ENCODE data around the gene KRTAP19-6.

GRCh38 chr21:30491963-30492428 is 49.7 kb downstream of the KRTAP19-6 start, which contains the start of gene KRTAP19-3:
- TF ChIP-seq CREB1 (CRISPR knock-in tag; IDR thresholded peaks at IDR 0.05; ENCODE audit: low read depth) = no peak
- no peak for TF ChIP-seq CTCF (conservative IDR thresholded peaks at IDR 0.05; ENCODE audit: low read depth in 2 of 2)
- no peak for TF ChIP-seq EZH2phosphoT487 (IDR thresholded peaks at IDR 0.05; ENCODE audit: unreplicated experiment)
- TF ChIP-seq EZH2 (IDR thresholded peaks at IDR 0.05; ENCODE audit: low read depth, unreplicated experiment) = no peak
- no peak for TF ChIP-seq POLR2AphosphoS5 (IDR thresholded peaks at IDR 0.05; ENCODE audit: low read depth)
- TF ChIP-seq ZNF114 (CRISPR knock-in tag; IDR thresholded peaks at IDR 0.05) = no peak
- no peak for TF ChIP-seq REST (IDR thresholded peaks at IDR 0.05; ENCODE audit: unreplicated experiment)
- no peak for TF ChIP-seq STAT1 (IDR thresholded peaks at IDR 0.05; ENCODE audit: unreplicated experiment)
- no peak for TF ChIP-seq JUNB (IDR thresholded peaks at IDR 0.05; ENCODE audit: unreplicated experiment)
- TF ChIP-seq ETS1 (IDR thresholded peaks at IDR 0.05) = no peak
- TF ChIP-seq ZNF331 (CRISPR knock-in tag; IDR thresholded peaks at IDR 0.05; ENCODE audit: low read depth) = no peak
